Activated naive CD4-positive, alpha-beta T cell treated with anti-CD3 and anti-CD28 coated beads, Interleukin-2, amount 10 ng/mL, durations not matched to agents 7 days and 5 days (primary cell): ENCODE results near the gene KCNN1.
A peak's percentile ranks its signal among the peaks of the same experiment; 100 is the strongest.
"Not testable (repeated sequence)": the region's sequence is repeated elsewhere in the genome, so short reads cannot be mapped to it uniquely, and the experiment has no call there.

Experiments used
- CTCF ChIA-PET: fragments of 350-600 bp; sonication (Branson Sonifier 250); formaldehyde crosslinking; loops from one replicate; lab custom pipeline; 2021; ENCODE audit warnings: antibody characterized with exemption; lab: Charles Lee
- DNase-seq: peaks from one replicate; pipeline ENCODE4 v3.0.0-alpha.2; 2020
- H3K27ac Mint-ChIP-seq: one replicate; pipeline ENCODE4 v1.8.0; 2021; ENCODE audit warnings: mild to moderate bottlenecking, moderate library complexity, mixed read lengths
- H3K27me3 Mint-ChIP-seq: one replicate; pipeline ENCODE4 v1.8.0; 2021; ENCODE audit warnings: mild to moderate bottlenecking, mixed read lengths
- H3K36me3 Mint-ChIP-seq: one replicate; pipeline ENCODE4 v1.8.0; 2021; ENCODE audit warnings: mixed read lengths
- H3K4me1 Mint-ChIP-seq: one replicate; pipeline ENCODE4 v1.8.0; 2021; ENCODE audit warnings: mixed read lengths
- H3K4me3 Mint-ChIP-seq: one replicate; pipeline ENCODE4 v1.8.0; 2021; ENCODE audit warnings: mild to moderate bottlenecking, moderate library complexity, mixed read lengths
- H3K9me3 Mint-ChIP-seq: one replicate; pipeline ENCODE4 v1.8.0; 2021; ENCODE audit warnings: mixed read lengths

KCNN1 gene

GRCh38 chr19:18023622-18024251, 56.8 kb downstream of the KCNN1 start:
- CTCF ChIA-PET: interaction anchor here (1.4 kb wide), 1 partner anchor 21 kb away, joined by 5 read pairs; no protein-coding TSS in a partner anchor
- Mint-ChIP-seq H3K27ac (peak overlapping the region; percentile 95), H3K27me3 (peaks cover 5% of the 10 kb centered on the region), H3K4me3 (peak overlapping the region; percentile 34), H3K9me3 (peaks cover 4% of the 10 kb centered on the region), H3K36me3 (peaks cover 7% of the 10 kb centered on the region), H3K4me1 (peaks cover 58% of the 10 kb centered on the region)
- peak; percentile 81 for DNase-seq

GRCh38 chr19:18027151-18027550, 60.2 kb downstream of the KCNN1 start:
- Mint-ChIP-seq H3K4me3 (no peak overlapping the region), H3K27ac (no peak overlapping the region), H3K4me1 (peaks cover 46% of the 10 kb centered on the region), H3K9me3 (peaks cover 3% of the 10 kb centered on the region), H3K27me3 (peaks cover 5% of the 10 kb centered on the region), H3K36me3 (peaks cover 7% of the 10 kb centered on the region)
- DNase-seq: no peak
- CTCF ChIA-PET: interaction anchor here (1.2 to 1.3 kb wide), 2 partner anchors 9 to 14 kb away, joined by 3 to 4 read pairs; no protein-coding TSS in a partner anchor

- H3K27me3 Mint-ChIP-seq: no peaks in the 10 kb centered on the region
- DNase-seq: no peak
- no peak overlapping the region for H3K27ac Mint-ChIP-seq
- CTCF ChIA-PET: interaction anchor here (1.3 kb wide), 1 partner anchor 15 kb away, joined by 3 read pairs; no protein-coding TSS in a partner anchor
- H3K9me3 Mint-ChIP-seq: no peaks in the 10 kb centered on the region
- H3K4me1 Mint-ChIP-seq: peaks cover 22% of the 10 kb centered on the region
- no peaks in the 10 kb centered on the region for H3K36me3 Mint-ChIP-seq
- H3K4me3 Mint-ChIP-seq: no peak overlapping the region
Measured at GRCh38 chr19:18029617-18030338, 62.9 kb downstream of the KCNN1 start.

- H3K4me3 Mint-ChIP-seq, CTCF ChIA-PET, H3K36me3 Mint-ChIP-seq, H3K27ac Mint-ChIP-seq, H3K9me3 Mint-ChIP-seq, DNase-seq, H3K27me3 Mint-ChIP-seq: not testable (repeated sequence)
- peaks cover 22% of the 10 kb centered on the region for H3K4me1 Mint-ChIP-seq
Measured at GRCh38 chr19:18031401-18031800, 64.5 kb downstream of the KCNN1 start.

GRCh38 chr19:18032102-18032501, 65.2 kb downstream of the KCNN1 start:
- H3K36me3 Mint-ChIP-seq, H3K4me3 Mint-ChIP-seq, DNase-seq, H3K9me3 Mint-ChIP-seq, CTCF ChIA-PET, H3K27ac Mint-ChIP-seq, H3K27me3 Mint-ChIP-seq: not testable (repeated sequence)
- peaks cover 22% of the 10 kb centered on the region for H3K4me1 Mint-ChIP-seq

- peaks cover 7% of the 10 kb centered on the region for H3K9me3 Mint-ChIP-seq
- CTCF ChIA-PET: interaction anchor here (0.7 to 1.0 kb wide), 2 partner anchors 14 to 281 kb away, joined by 3 to 4 read pairs; no protein-coding TSS in a partner anchor
- H3K36me3 Mint-ChIP-seq: peaks cover 6% of the 10 kb centered on the region
- no peak overlapping the region for H3K4me3 Mint-ChIP-seq
- H3K27ac Mint-ChIP-seq: no peak overlapping the region
- peaks cover 31% of the 10 kb centered on the region for H3K4me1 Mint-ChIP-seq
- no peak for DNase-seq
- peaks cover 43% of the 10 kb centered on the region for H3K27me3 Mint-ChIP-seq
Measured at GRCh38 chr19:18041054-18041453, 74.1 kb downstream of the KCNN1 start.

- CTCF ChIA-PET: interaction anchor here (3.3 kb wide), 1 partner anchor 15 kb away, joined by 34 read pairs; no protein-coding TSS in a partner anchor
- Mint-ChIP-seq H3K36me3 (peaks cover 9% of the 10 kb centered on the region), H3K27ac (peak overlapping the region; percentile 91), H3K4me3 (no peak overlapping the region), H3K4me1 (peaks cover 42% of the 10 kb centered on the region), H3K27me3 (peaks cover 60% of the 10 kb centered on the region), H3K9me3 (peaks cover 7% of the 10 kb centered on the region)
- DNase-seq: no peak
Measured at GRCh38 chr19:18043676-18044075, 76.8 kb downstream of the KCNN1 start.

- Mint-ChIP-seq H3K27me3 (peaks cover 59% of the 10 kb centered on the region), H3K4me1 (peaks cover 42% of the 10 kb centered on the region), H3K4me3 (peak overlapping the region; percentile 63), H3K36me3 (peaks cover 9% of the 10 kb centered on the region), H3K27ac (peak overlapping the region; percentile 91), H3K9me3 (peaks cover 7% of the 10 kb centered on the region)
- CTCF ChIA-PET: interaction anchor here (0.6 to 3.3 kb wide), 6 partner anchors 14 to 702 kb away, joined by 3 to 34 read pairs (median 5); partner anchors contain the start of gene ARRDC2
- DNase-seq: peak; percentile 95
Measured at GRCh38 chr19:18044825-18045304, 78.0 kb downstream of the KCNN1 start.

GRCh38 chr19:18045307-18046050, 78.6 kb downstream of the KCNN1 start:
- H3K27me3 Mint-ChIP-seq: peaks cover 59% of the 10 kb centered on the region
- H3K36me3 Mint-ChIP-seq: peaks cover 8% of the 10 kb centered on the region
- peaks cover 49% of the 10 kb centered on the region for H3K4me1 Mint-ChIP-seq
- peaks cover 7% of the 10 kb centered on the region for H3K9me3 Mint-ChIP-seq
- CTCF ChIA-PET: interaction anchor here (0.6 to 3.3 kb wide), 6 partner anchors 13 to 703 kb away, joined by 3 to 34 read pairs (median 5); partner anchors contain the start of gene ARRDC2
- H3K27ac Mint-ChIP-seq: peak overlapping the region; percentile 91
- peak overlapping the region; percentile 63 for H3K4me3 Mint-ChIP-seq
- DNase-seq: no peak

GRCh38 chr19:18046059-18046718, 79.3 kb downstream of the KCNN1 start:
- CTCF ChIA-PET: interaction anchor here (3.3 kb wide), 1 partner anchor 12 kb away, joined by 34 read pairs; no protein-coding TSS in a partner anchor
- Mint-ChIP-seq H3K36me3 (peaks cover 5% of the 10 kb centered on the region), H3K4me3 (no peak overlapping the region)

GRCh38 chr19:18049385-18049784, 82.5 kb downstream of the KCNN1 start:
- DNase-seq: no peak
- Mint-ChIP-seq H3K27me3 (peaks cover 45% of the 10 kb centered on the region), H3K36me3 (peaks cover 4% of the 10 kb centered on the region), H3K9me3 (no peaks in the 10 kb centered on the region), H3K4me3 (no peak overlapping the region), H3K4me1 (peaks cover 53% of the 10 kb centered on the region), H3K27ac (no peak overlapping the region)
- CTCF ChIA-PET: no interaction called here

More at GRCh38 chr19:18046059-18046718, 79.3 kb downstream of the KCNN1 start:
- H3K9me3 Mint-ChIP-seq: peaks cover 3% of the 10 kb centered on the region
- H3K4me1 Mint-ChIP-seq: peaks cover 55% of the 10 kb centered on the region
- H3K27me3 Mint-ChIP-seq: peaks cover 60% of the 10 kb centered on the region
- H3K27ac Mint-ChIP-seq: peak overlapping the region; percentile 70
- DNase-seq: no peak
